ENCODE measurements around the gene TMEM271.
"Not testable (repeated sequence)": the region's sequence is repeated elsewhere in the genome, so short reads cannot be mapped to it uniquely, and the experiment has no call there.

Gene TMEM271

DNA sequence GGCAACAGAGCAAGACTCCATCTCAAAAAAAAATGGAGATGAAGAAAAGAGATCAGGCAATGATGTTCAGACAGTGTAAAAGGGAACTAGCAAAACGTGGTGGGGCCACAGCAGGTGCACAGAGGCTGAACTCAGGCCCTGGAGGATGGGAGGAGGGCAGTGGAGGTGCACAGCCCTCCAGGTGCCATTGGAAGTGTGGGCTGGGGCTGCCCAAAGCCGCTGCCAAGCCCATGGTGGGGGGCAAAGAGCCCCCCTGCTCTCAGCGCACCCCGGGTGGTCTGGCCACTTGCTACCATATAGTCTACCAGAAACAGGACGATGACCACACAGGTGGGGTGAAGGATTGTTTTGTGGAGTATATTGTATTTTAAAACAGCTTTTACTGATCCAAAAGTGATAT is 7.1 kb downstream of the TMEM271 start:
- H3K9me3 ChIP-seq (ENCODE audit: control insufficient read depth, insufficient read depth, low read depth, low read length), result no peaks in the 10 kb centered on the region; the same call in 1 of the 2 replicates
- H3K36me3 ChIP-seq (ENCODE audit: control insufficient read depth, insufficient read depth, low read length), result no peaks in the 10 kb centered on the region
- H3K4me3 ChIP-seq (ENCODE audit: low read depth, low read length), result no peak overlapping the region
- no peaks in the 10 kb centered on the region for H3K4me1 ChIP-seq (ENCODE audit: control insufficient read depth, insufficient read depth, low read length)
- H3K27ac ChIP-seq (ENCODE audit: low read depth, low read length), result no peak overlapping the region
- no peak overlapping the region for H3K9ac ChIP-seq (ENCODE audit: low read length)
- H3K27me3 ChIP-seq (ENCODE audit: control insufficient read depth, insufficient read depth, low read length), result peaks cover 58% of the 10 kb centered on the region

DNA sequence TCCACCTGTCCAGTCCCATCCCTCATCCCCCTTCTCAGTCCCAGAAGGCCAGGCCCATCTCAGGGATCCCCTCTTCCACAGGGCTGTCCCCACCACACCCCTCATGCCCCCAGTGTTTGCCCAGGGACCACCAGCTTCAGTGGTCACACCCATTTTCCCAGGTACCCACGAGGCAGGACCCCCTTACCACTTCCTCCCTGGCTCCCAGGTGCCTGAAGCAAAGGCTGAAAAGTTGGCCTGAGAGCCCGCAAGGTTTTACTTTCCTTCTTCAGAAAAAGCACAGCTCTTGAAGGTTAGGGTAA is 7.8 kb downstream of the TMEM271 start:
- H3K9me3 ChIP-seq (ENCODE audit: control insufficient read depth, insufficient read depth, low read depth, low read length), result peaks cover 4% of the 10 kb centered on the region; the same call in 1 of the 2 replicates
- peaks cover 51% of the 10 kb centered on the region for H3K27me3 ChIP-seq (ENCODE audit: control insufficient read depth, insufficient read depth, low read length)
- no peak overlapping the region for H3K27ac ChIP-seq (ENCODE audit: low read depth, low read length)
- H3K36me3 ChIP-seq (ENCODE audit: control insufficient read depth, insufficient read depth, low read length), result no peaks in the 10 kb centered on the region
- H3K4me1 ChIP-seq (ENCODE audit: control insufficient read depth, insufficient read depth, low read length), result no peaks in the 10 kb centered on the region
- no peak overlapping the region for H3K4me3 ChIP-seq (ENCODE audit: low read depth, low read length)
- no peak overlapping the region for H3K9ac ChIP-seq (ENCODE audit: low read length)

DNA sequence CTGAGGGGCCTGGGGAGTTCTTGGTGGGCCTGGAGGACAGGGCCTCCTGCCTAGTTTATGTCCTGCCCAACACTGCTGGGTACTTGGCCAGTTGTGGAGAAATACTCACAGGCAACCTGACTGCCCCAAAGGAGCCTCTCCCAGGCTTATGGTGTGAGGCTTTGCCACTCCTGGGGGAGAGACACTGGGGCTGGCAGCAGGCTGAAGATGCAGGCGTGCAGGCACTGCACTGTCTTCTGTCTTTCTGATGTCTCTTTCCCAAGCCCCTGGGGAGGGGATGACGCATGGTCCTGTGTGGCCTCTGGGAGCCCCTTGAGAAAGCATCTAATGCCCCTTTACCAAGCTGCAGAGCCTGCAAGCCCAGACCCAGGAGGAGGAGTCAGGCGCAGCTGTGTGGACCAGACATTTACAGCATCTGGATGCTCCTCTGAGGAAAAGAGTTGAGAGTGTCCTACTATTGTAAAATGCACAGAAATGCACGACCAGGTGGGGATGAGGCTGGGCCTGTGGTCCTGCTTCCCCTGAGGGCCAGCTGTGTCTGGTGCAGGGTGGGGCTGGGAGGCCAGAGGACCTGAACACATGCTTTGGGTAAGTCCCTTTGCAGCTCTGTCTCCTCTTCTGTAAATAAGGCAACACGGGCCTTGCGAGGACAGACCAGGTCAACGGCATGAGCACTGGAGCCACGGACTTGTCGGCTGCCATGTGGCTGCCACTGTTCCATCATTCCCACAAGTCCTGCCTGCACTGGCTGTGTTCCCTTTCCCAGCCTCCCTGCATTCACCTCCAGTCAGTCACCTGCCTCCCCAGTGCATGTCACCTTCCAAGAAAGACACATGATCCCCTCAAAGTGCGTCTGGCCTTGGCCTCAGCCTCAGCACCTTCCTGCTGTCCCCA is 8.4 kb downstream of the TMEM271 start:
- no peaks in the 10 kb centered on the region for H3K36me3 ChIP-seq (ENCODE audit: control insufficient read depth, insufficient read depth, low read length)
- H3K4me1 ChIP-seq (ENCODE audit: control insufficient read depth, insufficient read depth, low read length), result no peaks in the 10 kb centered on the region
- peaks cover 45% of the 10 kb centered on the region for H3K27me3 ChIP-seq (ENCODE audit: control insufficient read depth, insufficient read depth, low read length)
- H3K27ac ChIP-seq (ENCODE audit: low read depth, low read length), result no peak overlapping the region
- no peak overlapping the region for H3K4me3 ChIP-seq (ENCODE audit: low read depth, low read length)
- H3K9me3 ChIP-seq (ENCODE audit: control insufficient read depth, insufficient read depth, low read depth, low read length), result peaks cover 8% of the 10 kb centered on the region; the same call in 1 of the 2 replicates
- no peak overlapping the region for H3K9ac ChIP-seq (ENCODE audit: low read length)

DNA sequence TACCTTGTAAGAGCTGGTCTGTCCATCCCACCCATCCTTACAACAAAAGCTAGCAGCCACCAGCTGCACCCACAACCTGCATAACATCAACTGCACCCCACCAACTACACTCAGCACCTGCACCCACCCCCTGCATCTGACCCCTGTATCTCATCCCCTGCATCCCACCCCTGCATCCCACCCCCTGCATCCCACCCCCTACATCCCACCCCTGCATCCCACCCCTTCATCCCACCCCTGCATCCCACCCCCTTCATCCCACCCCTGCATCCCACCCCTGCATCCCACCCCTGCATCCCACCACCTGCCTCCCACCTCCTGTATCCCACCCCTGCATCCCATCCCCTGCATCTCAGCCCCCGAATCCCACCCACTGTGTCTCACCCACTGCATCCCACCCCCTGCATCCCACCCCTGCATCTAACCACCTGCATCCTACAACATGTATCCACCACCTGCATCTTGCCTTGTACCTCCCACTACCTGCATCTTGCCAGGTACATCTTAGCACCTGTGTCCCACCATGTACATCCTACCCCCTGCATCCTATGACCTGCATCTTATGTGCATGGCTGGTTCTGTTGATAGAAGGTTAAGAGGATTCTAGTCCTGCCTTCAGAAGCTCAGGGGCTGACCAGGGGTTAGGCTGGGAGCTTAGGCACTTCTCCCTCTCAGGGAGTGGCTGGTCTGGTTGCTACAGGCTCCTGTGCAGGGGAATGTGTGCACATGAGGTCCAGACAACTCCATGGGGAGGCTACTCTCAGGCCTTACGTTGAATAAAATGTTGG is 9.4 kb downstream of the TMEM271 start:
- no peaks in the 10 kb centered on the region for H3K36me3 ChIP-seq (ENCODE audit: control insufficient read depth, insufficient read depth, low read length)
- peaks cover 10% of the 10 kb centered on the region; the same call in 1 of the 2 replicates for H3K9me3 ChIP-seq (ENCODE audit: control insufficient read depth, insufficient read depth, low read depth, low read length)
- H3K4me1 ChIP-seq (ENCODE audit: control insufficient read depth, insufficient read depth, low read length), result no peaks in the 10 kb centered on the region
- H3K27ac ChIP-seq (ENCODE audit: low read depth, low read length), result no peak overlapping the region
- no peak overlapping the region for H3K4me3 ChIP-seq (ENCODE audit: low read depth, low read length)
- H3K9ac ChIP-seq (ENCODE audit: low read length), result no peak overlapping the region
- H3K27me3 ChIP-seq (ENCODE audit: control insufficient read depth, insufficient read depth, low read length), result peaks cover 35% of the 10 kb centered on the region

DNA sequence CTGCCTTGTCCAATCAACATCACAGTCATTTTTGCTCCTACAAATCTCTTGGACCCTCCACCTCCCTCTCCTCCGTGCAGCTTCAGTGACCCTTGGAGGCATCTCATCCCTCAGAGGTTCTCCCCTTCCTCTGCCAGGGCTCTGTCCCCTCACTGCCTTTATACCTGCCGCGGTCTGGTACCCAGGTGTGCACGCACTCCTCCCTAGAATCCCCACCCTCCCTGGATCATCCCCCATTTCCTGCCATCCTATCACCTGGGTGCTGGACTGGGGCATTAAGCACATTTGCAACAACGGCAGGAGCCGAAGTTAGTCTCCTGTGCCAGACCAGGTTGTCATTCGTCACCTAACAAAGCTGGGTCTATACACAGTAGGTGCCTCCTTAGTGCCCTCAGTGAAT is 10.1 kb downstream of the TMEM271 start:
- H3K4me1 ChIP-seq (ENCODE audit: control insufficient read depth, insufficient read depth, low read length), result no peaks in the 10 kb centered on the region
- H3K27ac ChIP-seq (ENCODE audit: low read depth, low read length), result no peak overlapping the region
- H3K4me3 ChIP-seq (ENCODE audit: low read depth, low read length), result no peak overlapping the region
- H3K36me3 ChIP-seq (ENCODE audit: control insufficient read depth, insufficient read depth, low read length), result no peaks in the 10 kb centered on the region
- peaks cover 10% of the 10 kb centered on the region; the same call in 1 of the 2 replicates for H3K9me3 ChIP-seq (ENCODE audit: control insufficient read depth, insufficient read depth, low read depth, low read length)
- H3K9ac ChIP-seq (ENCODE audit: low read length), result no peak overlapping the region
- peaks cover 30% of the 10 kb centered on the region for H3K27me3 ChIP-seq (ENCODE audit: control insufficient read depth, insufficient read depth, low read length)

DNA sequence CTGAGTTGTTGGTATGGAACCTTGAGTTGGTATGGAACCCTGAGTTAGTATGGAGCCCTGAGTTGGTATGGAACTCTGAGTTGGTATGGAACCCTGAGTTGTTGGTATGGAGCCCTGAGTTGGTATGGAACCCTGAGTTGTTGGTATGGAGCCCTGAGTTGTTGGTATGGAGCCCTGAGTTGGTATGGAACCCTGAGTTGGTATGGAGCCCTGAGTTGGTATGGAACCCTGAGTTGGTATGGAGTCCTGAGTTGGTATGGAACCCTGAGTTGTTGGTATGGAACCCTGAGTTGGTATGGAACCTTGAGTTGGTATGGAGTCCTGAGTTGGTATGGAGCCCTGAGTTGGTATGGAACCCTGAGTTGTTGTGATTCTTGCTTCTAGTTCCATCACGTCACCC is 10.5 kb downstream of the TMEM271 start:
- not testable (repeated sequence) for H3K9me3 ChIP-seq (ENCODE audit: control insufficient read depth, insufficient read depth, low read depth, low read length); H3K4me3 ChIP-seq (ENCODE audit: low read depth, low read length); H3K36me3 ChIP-seq (ENCODE audit: control insufficient read depth, insufficient read depth, low read length); H3K9ac ChIP-seq (ENCODE audit: low read length); H3K27ac ChIP-seq (ENCODE audit: low read depth, low read length); H3K4me1 ChIP-seq (ENCODE audit: control insufficient read depth, insufficient read depth, low read length)
- H3K27me3 ChIP-seq (ENCODE audit: control insufficient read depth, insufficient read depth, low read length), result peaks cover 28% of the 10 kb centered on the region

DNA sequence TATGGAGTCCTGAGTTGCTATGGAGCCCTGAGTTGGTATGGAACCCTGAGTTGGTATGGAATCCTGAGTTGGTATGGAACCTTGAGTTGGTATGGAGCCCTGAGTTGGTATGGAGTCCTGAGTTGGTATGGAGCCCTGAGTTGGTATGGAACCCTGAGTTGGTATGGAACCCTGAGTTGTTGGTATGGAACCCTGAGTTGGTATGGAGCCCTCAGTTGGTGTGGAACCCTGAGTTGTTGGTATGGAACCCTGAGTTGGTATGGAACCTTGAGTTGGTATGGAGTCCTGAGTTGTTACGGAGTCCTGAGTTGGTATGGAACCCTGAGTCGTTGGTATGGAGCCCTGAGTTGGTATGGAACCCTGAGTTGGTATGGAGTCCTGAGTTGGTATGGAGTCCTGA is 13.6 kb downstream of the TMEM271 start:
- not testable (repeated sequence) for H3K9me3 ChIP-seq (ENCODE audit: control insufficient read depth, insufficient read depth, low read depth, low read length); H3K4me1 ChIP-seq (ENCODE audit: control insufficient read depth, insufficient read depth, low read length); H3K4me3 ChIP-seq (ENCODE audit: low read depth, low read length); H3K36me3 ChIP-seq (ENCODE audit: control insufficient read depth, insufficient read depth, low read length); H3K9ac ChIP-seq (ENCODE audit: low read length); H3K27ac ChIP-seq (ENCODE audit: low read depth, low read length)
- H3K27me3 ChIP-seq (ENCODE audit: control insufficient read depth, insufficient read depth, low read length), result peaks cover 10% of the 10 kb centered on the region; the same call in 1 of the 2 replicates

DNA sequence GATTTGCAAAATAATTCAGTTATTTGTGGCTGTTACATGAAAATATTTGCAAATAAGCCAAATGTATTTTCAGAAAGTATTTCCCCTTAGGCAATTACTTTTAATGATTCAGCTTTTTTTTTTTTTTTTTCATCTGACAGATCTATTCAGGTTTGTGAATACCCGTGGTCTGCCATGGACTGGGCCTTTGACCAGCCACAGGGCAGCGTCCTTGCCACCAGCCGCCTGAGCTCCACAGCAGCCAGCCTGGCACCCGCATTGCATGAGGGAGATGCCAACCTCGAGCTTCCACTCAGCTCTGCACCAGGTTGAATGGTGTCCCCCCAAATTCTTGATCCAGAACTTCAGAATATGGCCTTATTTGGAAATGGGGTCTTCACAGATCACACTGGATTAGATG is 14.7 kb downstream of the TMEM271 start:
- H3K9me3 ChIP-seq (ENCODE audit: control insufficient read depth, insufficient read depth, low read depth, low read length), result peaks cover 10% of the 10 kb centered on the region; the same call in 1 of the 2 replicates
- no peak overlapping the region for H3K4me3 ChIP-seq (ENCODE audit: low read depth, low read length)
- H3K4me1 ChIP-seq (ENCODE audit: control insufficient read depth, insufficient read depth, low read length), result no peaks in the 10 kb centered on the region
- no peak overlapping the region for H3K9ac ChIP-seq (ENCODE audit: low read length)
- no peaks in the 10 kb centered on the region for H3K36me3 ChIP-seq (ENCODE audit: control insufficient read depth, insufficient read depth, low read length)
- H3K27me3 ChIP-seq (ENCODE audit: control insufficient read depth, insufficient read depth, low read length), result peaks cover 10% of the 10 kb centered on the region; the same call in 1 of the 2 replicates
- H3K27ac ChIP-seq (ENCODE audit: low read depth, low read length), result no peak overlapping the region

DNA sequence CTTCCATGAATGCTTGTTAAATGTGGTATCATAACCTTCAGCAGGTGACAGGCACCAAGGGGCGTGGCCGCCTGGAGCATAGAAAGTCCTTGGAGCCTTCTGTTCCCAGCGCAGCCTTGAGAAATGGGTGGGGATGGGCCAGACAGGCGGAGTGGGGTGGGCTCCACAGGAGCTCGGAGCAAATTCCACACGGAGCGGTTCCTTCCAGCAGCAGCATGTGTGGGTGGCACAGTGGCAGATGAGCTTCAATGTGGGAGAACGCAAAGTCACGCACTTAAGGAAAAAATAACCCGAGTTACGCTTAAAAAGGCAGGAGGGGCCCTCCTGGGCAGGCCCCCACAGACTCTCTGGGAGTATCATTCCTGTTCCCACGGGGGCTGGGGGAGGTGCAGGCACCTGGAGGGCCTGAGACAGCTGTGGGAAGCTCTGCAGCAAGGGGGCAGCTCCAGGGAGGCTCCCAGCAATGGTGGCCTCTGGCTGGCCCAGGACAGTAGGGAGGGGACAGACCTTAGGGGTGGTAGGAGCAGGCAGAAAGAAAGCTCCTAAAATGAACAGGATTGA is 15.3 kb downstream of the TMEM271 start:
- Histone ChIP-seq H3K36me3 (ENCODE audit: control insufficient read depth, insufficient read depth, low read length) (no peaks in the 10 kb centered on the region), H3K9ac (ENCODE audit: low read length) (no peak overlapping the region), H3K9me3 (ENCODE audit: control insufficient read depth, insufficient read depth, low read depth, low read length) (peaks cover 10% of the 10 kb centered on the region; the same call in 1 of the 2 replicates), H3K4me1 (ENCODE audit: control insufficient read depth, insufficient read depth, low read length) (no peaks in the 10 kb centered on the region), H3K27me3 (ENCODE audit: control insufficient read depth, insufficient read depth, low read length) (peaks cover 10% of the 10 kb centered on the region; the same call in 1 of the 2 replicates), H3K4me3 (ENCODE audit: low read depth, low read length) (no peak overlapping the region), H3K27ac (ENCODE audit: low read depth, low read length) (no peak overlapping the region)

DNA sequence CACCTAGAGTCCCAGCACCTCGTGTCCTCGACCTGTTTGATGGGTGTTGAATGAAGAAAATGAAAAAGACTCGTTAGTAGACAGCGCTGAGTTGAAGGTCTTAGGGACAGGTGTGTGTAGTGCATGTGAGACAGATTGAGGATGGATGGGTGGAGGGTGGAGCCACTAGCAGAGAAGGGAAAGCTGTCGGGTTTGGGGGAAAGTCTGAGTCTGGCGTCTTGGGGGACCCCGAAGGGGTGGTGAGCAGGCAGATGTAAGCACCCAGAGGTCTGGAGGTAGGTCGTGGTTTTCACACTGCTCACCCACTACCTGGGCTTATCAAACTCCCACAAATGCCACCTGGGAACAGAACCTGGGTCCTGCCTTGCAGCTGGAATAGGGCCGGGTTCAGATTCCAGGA is 16.0 kb downstream of the TMEM271 start:
- peaks cover 15% of the 10 kb centered on the region; the same call in 1 of the 2 replicates for H3K9me3 ChIP-seq (ENCODE audit: control insufficient read depth, insufficient read depth, low read depth, low read length)
- peaks cover 10% of the 10 kb centered on the region; the same call in 1 of the 2 replicates for H3K27me3 ChIP-seq (ENCODE audit: control insufficient read depth, insufficient read depth, low read length)
- no peak overlapping the region for H3K27ac ChIP-seq (ENCODE audit: low read depth, low read length)
- H3K36me3 ChIP-seq (ENCODE audit: control insufficient read depth, insufficient read depth, low read length), result no peaks in the 10 kb centered on the region
- no peaks in the 10 kb centered on the region for H3K4me1 ChIP-seq (ENCODE audit: control insufficient read depth, insufficient read depth, low read length)
- no peak overlapping the region for H3K9ac ChIP-seq (ENCODE audit: low read length)
- H3K4me3 ChIP-seq (ENCODE audit: low read depth, low read length), result no peak overlapping the region

Measured in HUES6 (cell line).